NCI-H748 (cell line): ENCODE results near the gene TMCC3.

Experiments used
- DNase-seq: peaks from one replicate; lab custom pipeline; 2025; ENCODE audit not compliant: unreplicated experiment; lab: John Stamatoyannopoulos, UW

TMCC3 gene

GRCh38 chr12:94673496-94673895, 23.1 kb upstream of the TMCC3 start:
- DNase-seq, result no peak

GRCh38 chr12:94671917-94672316, 21.6 kb upstream of the TMCC3 start:
- DNase-seq, result no peak

GRCh38 chr12:94670898-94671297, 20.5 kb upstream of the TMCC3 start:
- DNase-seq, result no peak

GRCh38 chr12:94670075-94670474, 19.7 kb upstream of the TMCC3 start:
- no peak for DNase-seq

- DNase-seq, result no peak
These were observed 16.7 kb upstream of the TMCC3 start for GRCh38 chr12:94667031-94667540.

DNA sequence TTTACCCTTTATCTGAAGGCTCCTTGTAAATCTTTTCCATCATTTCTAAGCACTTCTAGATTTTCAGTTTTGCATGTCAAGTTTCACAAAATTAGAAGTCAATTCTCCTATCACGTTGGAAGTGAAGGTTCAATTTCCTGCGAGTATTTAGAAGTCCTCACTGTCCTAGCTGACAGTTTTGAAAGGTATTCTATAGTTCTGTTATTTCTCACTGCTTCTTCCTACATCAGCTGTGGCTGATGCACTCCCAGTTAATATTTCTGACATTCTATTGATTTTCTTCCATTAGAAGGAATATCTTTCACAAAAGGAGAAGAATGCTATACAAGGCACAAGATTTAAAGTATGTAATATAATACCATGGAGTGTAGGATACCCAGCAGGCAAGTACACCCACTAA, 15.8 kb upstream of the TMCC3 start:
- no peak for DNase-seq

GRCh38 chr12:94663702-94664101, 13.3 kb upstream of the TMCC3 start:
- no peak for DNase-seq

DNA sequence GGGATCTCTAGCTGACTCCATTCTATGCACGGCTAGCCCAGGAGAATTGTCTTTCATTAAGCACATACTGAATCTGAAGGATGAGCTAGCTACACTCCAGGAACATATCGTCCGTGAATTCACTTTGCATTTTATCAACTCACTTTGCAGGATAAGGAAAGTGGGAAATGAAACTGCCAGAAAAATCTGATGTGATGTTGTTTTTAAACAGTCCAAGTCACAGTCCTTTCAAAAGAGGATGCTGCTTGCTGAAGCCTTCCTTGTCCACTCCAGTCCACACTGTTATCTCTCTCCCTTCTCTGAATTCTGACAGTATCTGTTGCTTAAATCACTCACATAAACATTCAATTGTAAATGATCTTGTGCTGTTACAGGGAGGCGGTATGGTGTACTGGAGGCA, 12.7 kb upstream of the TMCC3 start:
- no peak for DNase-seq

- no peak for DNase-seq
These were observed 10.1 kb upstream of the TMCC3 start for GRCh38 chr12:94660436-94660835.

GRCh38 chr12:94659346-94659930, 9.1 kb upstream of the TMCC3 start:
- no peak for DNase-seq

- DNase-seq, result no peak
These were observed 8.6 kb upstream of the TMCC3 start for GRCh38 chr12:94658931-94659330.

- DNase-seq, result no peak
These were observed 6.2 kb upstream of the TMCC3 start for GRCh38 chr12:94656556-94656955.

- peak; percentile 45 for DNase-seq
These were observed 811 bp downstream of the TMCC3 start for GRCh38 chr12:94649349-94650142.

DNA sequence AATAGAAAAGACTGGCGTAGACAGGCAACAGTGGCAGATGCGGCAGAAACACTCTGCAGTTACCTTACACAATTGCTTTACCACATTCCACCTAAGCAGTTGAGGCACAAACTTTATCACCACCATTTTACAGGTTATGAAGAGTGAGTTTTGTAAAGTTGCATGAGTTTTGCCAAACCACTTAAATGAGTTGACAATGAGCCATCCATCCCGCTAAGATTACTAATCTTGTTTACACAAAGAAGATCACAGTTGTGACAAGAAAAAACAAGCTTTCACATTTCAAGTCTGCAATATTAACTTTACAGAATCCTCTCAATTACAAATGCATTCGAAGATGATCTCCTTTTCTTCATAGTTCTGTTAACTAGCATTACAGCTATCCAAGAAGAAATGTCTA, 1.8 kb downstream of the TMCC3 start:
- no peak for DNase-seq

- no peak for DNase-seq
These were observed 6.0 kb downstream of the TMCC3 start for GRCh38 chr12:94644141-94644979.

GRCh38 chr12:94643606-94644005, 6.8 kb downstream of the TMCC3 start:
- DNase-seq, result no peak

DNA sequence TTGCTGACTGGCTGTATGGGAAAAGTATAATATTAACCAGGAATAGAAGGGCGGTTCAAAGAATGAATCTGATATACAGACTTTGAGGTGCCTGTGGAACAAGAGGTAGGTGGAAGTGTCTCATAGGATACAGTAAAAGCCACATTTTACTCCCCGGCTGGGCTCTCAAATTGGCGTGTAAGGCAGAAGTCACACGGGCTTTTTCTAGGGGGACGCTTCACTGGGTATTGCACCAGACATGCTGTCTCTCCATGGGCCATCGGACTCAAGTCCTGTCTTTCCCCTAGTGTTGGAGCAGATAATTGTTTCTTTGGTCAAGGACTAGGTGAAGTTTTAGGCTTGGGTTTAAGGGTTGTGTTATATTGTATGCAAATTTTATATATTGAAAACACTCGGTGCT, 9.1 kb downstream of the TMCC3 start:
- DNase-seq, result no peak

DNA sequence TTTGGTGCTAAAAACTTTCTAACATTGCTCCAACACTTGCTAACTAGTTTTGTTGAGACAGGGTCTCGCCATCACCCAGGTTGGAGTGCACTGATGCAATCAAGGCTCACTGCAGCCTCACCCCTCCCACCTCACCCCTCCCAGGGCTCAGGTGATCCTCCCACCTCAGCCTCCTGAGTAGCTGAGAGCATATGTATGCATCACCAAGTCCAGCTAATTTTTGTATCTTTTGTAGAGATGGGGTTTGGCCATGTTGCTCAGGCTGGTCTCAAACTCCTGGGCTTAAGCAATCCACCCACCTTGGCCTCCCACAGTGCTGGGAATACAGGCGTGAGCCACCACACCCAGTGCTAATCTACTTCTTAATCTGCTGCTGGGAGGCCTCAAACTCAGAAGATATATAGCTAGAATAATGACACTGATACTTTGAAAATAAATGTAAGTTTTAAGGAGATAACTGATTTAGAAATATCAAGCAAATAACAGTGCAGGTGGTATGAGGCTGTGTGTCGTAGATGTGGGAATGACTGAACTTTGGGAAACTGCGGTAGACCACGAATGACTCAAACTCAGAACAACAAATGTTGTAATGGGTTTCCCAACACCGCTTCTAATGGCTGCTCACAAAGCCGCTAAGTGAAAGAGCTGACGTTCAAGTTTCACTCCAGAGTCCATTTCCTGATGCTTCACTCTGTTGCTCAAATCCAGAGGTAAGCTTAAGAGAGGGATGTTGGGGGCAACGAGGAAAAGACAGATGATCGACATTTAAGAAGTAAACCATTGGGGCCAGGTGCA, 10.0 kb downstream of the TMCC3 start:
- no peak for DNase-seq

DNA sequence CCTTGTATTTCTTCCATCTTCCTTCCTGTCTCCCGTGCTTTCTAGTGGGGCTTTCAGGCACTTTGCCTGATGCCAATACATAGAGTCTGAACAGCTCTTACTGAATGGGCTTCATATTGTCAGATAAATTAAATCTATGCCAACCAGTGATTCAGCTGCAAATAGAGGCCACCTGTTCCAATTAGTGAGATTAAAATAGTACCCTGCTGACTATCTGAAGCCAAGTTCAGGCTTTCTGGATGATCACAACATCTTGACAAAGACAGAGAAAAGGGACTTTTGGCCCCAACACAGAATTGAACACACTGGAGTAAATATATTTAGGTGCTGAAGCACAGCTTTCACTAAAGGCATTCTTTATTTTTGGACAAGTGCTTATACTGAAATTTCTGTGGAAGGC, 11.8 kb downstream of the TMCC3 start:
- DNase-seq, result no peak

- no peak for DNase-seq
These were observed 12.8 kb downstream of the TMCC3 start for GRCh38 chr12:94637390-94638113.
